Right lobe of liver (tissue), 6 donors: ENCODE measurements around the gene GPATCH4. TPM values are rescaled to one million over a fixed set of nuclear protein-coding genes. Genes with fewer than 3 reads are reported as not detected.

Experiments used
- ATAC-seq, 4 donors: fragments of 200-7000 bp; cut with Tn5 transposase; one replicate each; pipeline ENCODE4 v1.9.1; 2020; ENCODE audit warnings: mild to moderate bottlenecking in 4 of 4, moderate library complexity in 4 of 4
- DNase-seq, 3 donors: peaks; one replicate each; pipeline ENCODE4 v3.0.0-alpha.2; 2020
- H3K27ac ChIP-seq, 3 donors: fragments of 200-600 bp; one replicate each; pipeline ENCODE4 v1.8.0; 2022
- H3K27me3 ChIP-seq, 2 donors: fragments of 200-600 bp; one replicate each; pipeline ENCODE4 v1.8.0; 2022
- H3K36me3 ChIP-seq, 4 donors: fragments of 200-600 bp; sonication (generic) in 1 of 4; one replicate each; pipeline versions ENCODE4 v1.5.1 to v1.8.0; 2017 to 2022; ENCODE audit warnings: control low read depth in 1 of 4
- H3K4me1 ChIP-seq, 4 donors: fragments of 200-600 bp; sonication (generic) in 1 of 4; one replicate each; pipeline versions ENCODE4 v1.5.1 to v1.8.0; 2017 to 2022; ENCODE audit warnings: control low read depth in 1 of 4
- H3K4me3 ChIP-seq, 3 donors: fragments of 200-600 bp; one replicate each; pipeline ENCODE4 v1.8.0; 2022
- H3K9me3 ChIP-seq, 4 donors: fragments of 200-600 bp; sonication (generic) in 1 of 4; one replicate each; pipeline versions ENCODE4 v1.5.1 to v1.8.0; 2017 to 2022; ENCODE audit warnings: control low read depth in 1 of 4
- POLR2A ChIP-seq: fragments of 450-650 bp; IDR thresholded peaks from one replicate; pipeline ENCODE4 v1.6.1; 2017; ENCODE audit warnings: antibody characterized with exemption, mild to moderate bottlenecking
- WGBS: methylation state at CpG from one replicate; pipeline ENCODE4 v1.1.6; 2018; ENCODE audit warnings: low coverage, low lambda C conversion rate; ENCODE audit not compliant: insufficient coverage; ENCODE audit errors: missing lambda C conversion rate; 5-methylcytosine and 5-hydroxymethylcytosine counted together
- intact Hi-C, 2 donors: fragments of 100-400 bp; cut with DNase I; formaldehyde crosslinking; loops; one replicate each; pipeline versions ENCODE4 v1.11.2 to v1.14.1; 2022
- total RNA-seq, 6 experiments: library from RNA; depleted of rRNA in 2 of 6; stranded (reverse); fragments of >200 nt in 2 of 6; fragmentation: NEBNext Ultra II Directional in 3 of 6; extraction: Animal tissue kit (Norgen Biotek cat#: 25700) in 3 of 6; gene quantifications; one replicate each; pipeline versions ENCODE4 v1.1.0 to v1.2.4, GENCODE V29; 2016 to 2023
- TF ChIP-seq, protein P1 (sequence below), 4 donors: fragments of 200-600 bp in 3 of 4; fragments of 450-650 bp in 1 of 4; IDR thresholded peaks; one replicate each; pipeline versions ENCODE4 v1.5.1 to v1.8.0; 2016 to 2022; ENCODE audit warnings: antibody characterized with exemption in 4 of 4, mild to moderate bottlenecking in 2 of 4
- donor health status: DM: no; HTN: yes; CAD: no.
- donor health status: DM: no; HTN: no; CAD: no.
- donor health status: DM: no; HTN: no; CAD: no.
- donor health status: DM: no; HTN: yes; CAD: no.
- donor health status: DM: no; HTN: yes; CAD: no.

GPATCH4 gene
- total RNA-seq, 6 experiments from 2014 or later, result 7.0 to 25.3 (median 12.4) TPM

DNA sequence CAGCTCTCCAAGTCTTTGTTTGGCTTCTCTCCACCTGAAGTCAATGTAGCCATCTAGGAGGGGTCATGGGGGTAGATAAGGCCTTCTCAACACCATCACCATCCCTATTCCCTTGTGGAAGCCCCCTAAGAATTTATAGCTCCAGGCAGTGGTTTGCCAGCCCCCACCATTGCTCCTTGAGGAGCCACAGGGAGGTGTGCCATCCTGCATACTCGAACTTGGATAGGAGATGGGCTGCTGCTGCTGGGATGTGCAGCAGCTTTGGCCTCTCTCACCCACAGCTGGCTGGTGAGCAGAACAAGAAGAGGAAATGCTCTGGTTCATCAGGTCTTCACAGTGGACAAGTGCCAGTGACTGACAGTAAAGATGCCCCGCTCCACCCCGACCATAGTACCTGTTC lies 4.9 kb downstream of the GPATCH4 start:
- ATAC-seq, result no peak
- WGBS, result 100% methylated on average over 3 of the region's 3 CpGs
- H3K4me1 ChIP-seq, result peaks cover 0 to 11% (median 3%) of the 10 kb centered on the region in 4 donors
- H3K27me3 ChIP-seq, result no peaks in the 10 kb centered on the region
- no peak overlapping the region for H3K27ac ChIP-seq
- no peak for TF ChIP-seq POLR2A
- no peaks in the 10 kb centered on the region for H3K9me3 ChIP-seq
- no peak for DNase-seq
- H3K36me3 ChIP-seq, result peaks cover 0 to 26% (median 0%) of the 10 kb centered on the region in 4 donors
- no peak overlapping the region for H3K4me3 ChIP-seq
- intact Hi-C loops, result no loop called here

DNA sequence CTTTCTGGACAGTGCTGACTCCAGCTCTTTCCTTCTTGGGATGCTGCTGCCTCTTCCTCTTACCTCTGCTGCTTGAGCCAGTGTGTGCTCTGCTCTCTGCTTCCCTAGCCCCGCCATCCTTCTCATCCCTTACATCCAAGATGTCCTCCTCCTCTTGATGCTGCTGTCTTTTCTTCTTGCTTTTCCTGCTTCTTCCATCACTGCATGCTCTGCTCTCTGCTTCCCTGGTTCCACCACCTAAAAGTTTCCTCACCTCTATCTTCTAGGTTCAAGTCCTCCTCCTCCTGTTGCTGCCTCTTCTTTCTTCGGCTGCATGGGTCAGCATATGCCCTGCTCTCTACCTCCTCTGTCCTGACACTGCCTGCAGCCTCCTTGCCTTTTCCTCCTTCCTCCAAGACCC lies 6.3 kb downstream of the GPATCH4 start:
- ATAC-seq, result no peak
- intact Hi-C loops, result no loop called here
- TF ChIP-seq, protein P1, sequence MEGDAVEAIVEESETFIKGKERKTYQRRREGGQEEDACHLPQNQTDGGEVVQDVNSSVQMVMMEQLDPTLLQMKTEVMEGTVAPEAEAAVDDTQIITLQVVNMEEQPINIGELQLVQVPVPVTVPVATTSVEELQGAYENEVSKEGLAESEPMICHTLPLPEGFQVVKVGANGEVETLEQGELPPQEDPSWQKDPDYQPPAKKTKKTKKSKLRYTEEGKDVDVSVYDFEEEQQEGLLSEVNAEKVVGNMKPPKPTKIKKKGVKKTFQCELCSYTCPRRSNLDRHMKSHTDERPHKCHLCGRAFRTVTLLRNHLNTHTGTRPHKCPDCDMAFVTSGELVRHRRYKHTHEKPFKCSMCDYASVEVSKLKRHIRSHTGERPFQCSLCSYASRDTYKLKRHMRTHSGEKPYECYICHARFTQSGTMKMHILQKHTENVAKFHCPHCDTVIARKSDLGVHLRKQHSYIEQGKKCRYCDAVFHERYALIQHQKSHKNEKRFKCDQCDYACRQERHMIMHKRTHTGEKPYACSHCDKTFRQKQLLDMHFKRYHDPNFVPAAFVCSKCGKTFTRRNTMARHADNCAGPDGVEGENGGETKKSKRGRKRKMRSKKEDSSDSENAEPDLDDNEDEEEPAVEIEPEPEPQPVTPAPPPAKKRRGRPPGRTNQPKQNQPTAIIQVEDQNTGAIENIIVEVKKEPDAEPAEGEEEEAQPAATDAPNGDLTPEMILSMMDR (IDR thresholded peaks at IDR 0.05), result no peak
- no peak for TF ChIP-seq POLR2A

DNA sequence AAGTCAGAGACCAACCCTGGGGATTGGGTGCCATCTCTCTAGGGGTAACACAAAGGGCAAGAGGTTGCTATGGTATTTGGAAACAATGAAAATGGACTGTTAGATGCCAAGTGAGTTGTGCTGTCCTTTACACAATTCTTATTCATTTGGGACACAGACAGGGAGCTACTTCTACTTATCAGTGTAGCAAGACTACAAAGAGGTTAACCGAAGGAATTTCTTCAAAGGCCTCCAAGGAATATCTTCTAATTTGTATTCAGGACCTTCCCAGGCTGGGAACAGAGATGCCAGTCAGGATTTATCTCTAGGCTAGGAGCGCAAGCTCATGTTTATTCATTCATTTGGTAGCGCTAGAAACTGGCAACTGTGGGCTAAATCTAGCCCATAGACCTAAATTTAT lies 7.1 kb downstream of the GPATCH4 start:
- H3K27me3 ChIP-seq, result no peaks in the 10 kb centered on the region
- WGBS, result 92% methylated on average over 3 of the region's 3 CpGs
- intact Hi-C loops, result no loop called here
- H3K36me3 ChIP-seq, result peaks cover 0 to 26% (median 0%) of the 10 kb centered on the region in 4 donors
- H3K4me1 ChIP-seq, result peaks cover 0 to 5% (median 0%) of the 10 kb centered on the region in 4 donors
- no peak for TF ChIP-seq POLR2A
- TF ChIP-seq, protein P1 (IDR thresholded peaks at IDR 0.05), result no peak
- H3K9me3 ChIP-seq, result no peaks in the 10 kb centered on the region
- no peak overlapping the region for H3K4me3 ChIP-seq
- no peak overlapping the region for H3K27ac ChIP-seq
- no peak for DNase-seq
- ATAC-seq, result no peak

More for the DNA sequence above, 6.3 kb downstream of the GPATCH4 start:
- Histone ChIP-seq H3K4me1 (peaks cover 0 to 7% (median 0%) of the 10 kb centered on the region in 4 donors), H3K36me3 (peaks cover 0 to 26% (median 0%) of the 10 kb centered on the region in 4 donors), H3K27ac (no peak overlapping the region), H3K9me3 (no peaks in the 10 kb centered on the region), H3K27me3 (no peaks in the 10 kb centered on the region), H3K4me3 (no peak overlapping the region)
- 81% methylated on average over 2 of the region's 2 CpGs for WGBS
- DNase-seq, result no peak

DNA sequence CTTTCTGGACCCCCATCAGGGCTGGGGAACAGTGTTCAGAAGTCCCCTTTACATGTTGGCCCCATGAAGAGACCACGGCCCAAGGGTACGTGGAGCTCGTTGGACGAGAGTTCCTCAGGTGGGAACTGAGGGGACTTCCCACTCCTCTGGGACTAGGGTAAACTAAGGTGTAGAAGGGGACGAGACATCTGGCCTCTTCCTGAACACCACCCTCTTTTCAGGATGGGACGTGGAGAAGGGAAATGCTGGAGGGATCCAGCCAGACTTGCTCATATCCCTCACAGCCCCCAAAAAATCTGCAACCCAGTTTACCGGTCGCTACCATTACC lies 7.7 kb downstream of the GPATCH4 start:
- WGBS, result 80% methylated on average over 2 of the region's 8 CpGs
- H3K27me3 ChIP-seq, result no peaks in the 10 kb centered on the region
- no peak overlapping the region for H3K27ac ChIP-seq
- peaks cover 0 to 5% (median 0%) of the 10 kb centered on the region in 4 donors for H3K4me1 ChIP-seq
- ATAC-seq, result no peak
- no peaks in the 10 kb centered on the region for H3K9me3 ChIP-seq
- intact Hi-C loops, result no loop called here
- no peak for DNase-seq
- TF ChIP-seq POLR2A, result no peak
- TF ChIP-seq, protein P1 (IDR thresholded peaks at IDR 0.05), result no peak
- peaks cover 0 to 26% (median 0%) of the 10 kb centered on the region in 4 donors for H3K36me3 ChIP-seq
- H3K4me3 ChIP-seq, result no peak overlapping the region

DNA sequence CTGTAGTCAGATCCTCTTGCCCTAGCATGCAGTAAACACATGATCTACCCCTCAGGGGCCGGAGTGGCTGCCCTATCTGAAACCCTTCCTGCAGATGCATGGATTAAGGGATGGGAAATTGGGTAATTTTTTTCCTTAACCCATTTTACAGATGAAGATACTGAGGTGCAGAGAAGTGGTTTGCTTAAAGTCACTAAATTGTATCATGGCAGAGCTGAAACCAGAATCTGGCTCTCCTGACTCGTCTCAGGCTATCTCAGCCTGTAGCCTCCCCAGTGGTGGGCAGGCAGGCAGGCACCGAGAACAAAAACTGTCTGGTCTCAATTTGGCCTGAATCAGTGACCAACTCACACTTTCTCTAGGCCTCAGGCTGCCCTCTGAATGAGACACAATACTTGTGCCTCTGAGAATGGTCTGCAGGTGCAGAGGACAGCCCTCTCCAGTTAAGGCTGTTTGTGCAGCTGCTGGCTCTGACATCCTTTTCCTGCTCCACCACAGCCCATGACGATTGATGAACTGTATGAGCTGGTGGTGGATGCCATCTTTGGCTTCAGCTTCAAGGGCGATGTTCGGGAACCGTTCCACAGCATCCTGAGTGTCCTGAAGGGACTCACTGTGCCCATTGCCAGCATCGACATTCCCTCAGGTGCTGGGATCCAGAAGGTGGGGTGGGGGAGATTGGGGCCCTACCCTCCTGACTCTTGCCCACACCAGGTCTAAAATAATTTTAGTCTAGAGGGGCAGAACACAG lies 8.2 kb downstream of the GPATCH4 start:
- TF ChIP-seq, protein P1 (IDR thresholded peaks at IDR 0.05), result no peak
- TF ChIP-seq POLR2A, result no peak
- Histone ChIP-seq H3K9me3 (no peaks in the 10 kb centered on the region), H3K4me1 (peaks cover 0 to 5% (median 0%) of the 10 kb centered on the region in 4 donors), H3K36me3 (peaks cover 0 to 20% (median 0%) of the 10 kb centered on the region in 4 donors), H3K27ac (no peak overlapping the region), H3K27me3 (no peaks in the 10 kb centered on the region), H3K4me3 (no peak overlapping the region)
- intact Hi-C loops, result no loop called here
- WGBS, result 86% methylated on average over 5 of the region's 8 CpGs
- no peak for ATAC-seq
- no peak for DNase-seq
